Left renal cortex interstitium (tissue), 4 donors: ENCODE data around the gene GSTO2. TPM values are rescaled to one million over a fixed set of nuclear protein-coding genes. Genes with fewer than 3 reads are reported as not detected.

ENCODE experiments used
- DNase-seq, 4 donors: peaks; one replicate each; pipeline ENCODE4 v3.0.0-alpha.2; 2013; ENCODE audit warnings: low read depth in 4 of 4, low spot score in 2 of 4, missing footprints in 1 of 4
- polyA plus RNA-seq, 4 donors: library from polyadenylated mRNA; unstranded; fragments of 120-200 nt; gene quantifications; one replicate each; pipeline ENCODE4 v1.2.1, GENCODE V29; 2013; ENCODE audit not compliant: insufficient read length in 4 of 4

Gene GSTO2
- polyA plus RNA-seq, 4 donors, result 24.8 to 38.9 (median 33.3) TPM

GRCh38 chr10:104304927-104305326, 35.9 kb downstream of the GSTO2 start:
- DNase-seq, result no peak

GRCh38 chr10:104306897-104307296, 37.9 kb downstream of the GSTO2 start:
- DNase-seq, result no peak

GRCh38 chr10:104307576-104308438, 38.8 kb downstream of the GSTO2 start:
- DNase-seq, result no peak

GRCh38 chr10:104308439-104308903, 39.5 kb downstream of the GSTO2 start:
- DNase-seq, result no peak

- no peak for DNase-seq
Measured at GRCh38 chr10:104309980-104310978, 41.3 kb downstream of the GSTO2 start.

GRCh38 chr10:104311184-104311720, 42.3 kb downstream of the GSTO2 start:
- no peak for DNase-seq

- DNase-seq, result no peak
Measured at GRCh38 chr10:104314591-104315485, 45.9 kb downstream of the GSTO2 start.

GRCh38 chr10:104315486-104315921, 46.5 kb downstream of the GSTO2 start:
- no peak for DNase-seq

- no peak for DNase-seq
Measured at GRCh38 chr10:104316321-104317099, 47.5 kb downstream of the GSTO2 start.

- no peak for DNase-seq
Measured at GRCh38 chr10:104317269-104317710, 48.3 kb downstream of the GSTO2 start.

GRCh38 chr10:104317726-104318299, 48.8 kb downstream of the GSTO2 start:
- DNase-seq, result no peak

GRCh38 chr10:104318326-104318725, 49.3 kb downstream of the GSTO2 start:
- DNase-seq, result no peak

GRCh38 chr10:104318810-104319741, 50.1 kb downstream of the GSTO2 start:
- DNase-seq, result no peak

GRCh38 chr10:104321226-104321625, 52.2 kb downstream of the GSTO2 start:
- no peak for DNase-seq

GRCh38 chr10:104321725-104322415, 52.9 kb downstream of the GSTO2 start:
- DNase-seq, result no peak

- DNase-seq, result no peak
Measured at GRCh38 chr10:104322416-104322782, 53.4 kb downstream of the GSTO2 start.

- no peak for DNase-seq
Measured at GRCh38 chr10:104323085-104323484, 54.1 kb downstream of the GSTO2 start.
